ENCODE measurements around the gene CUEDC1.

DNA sequence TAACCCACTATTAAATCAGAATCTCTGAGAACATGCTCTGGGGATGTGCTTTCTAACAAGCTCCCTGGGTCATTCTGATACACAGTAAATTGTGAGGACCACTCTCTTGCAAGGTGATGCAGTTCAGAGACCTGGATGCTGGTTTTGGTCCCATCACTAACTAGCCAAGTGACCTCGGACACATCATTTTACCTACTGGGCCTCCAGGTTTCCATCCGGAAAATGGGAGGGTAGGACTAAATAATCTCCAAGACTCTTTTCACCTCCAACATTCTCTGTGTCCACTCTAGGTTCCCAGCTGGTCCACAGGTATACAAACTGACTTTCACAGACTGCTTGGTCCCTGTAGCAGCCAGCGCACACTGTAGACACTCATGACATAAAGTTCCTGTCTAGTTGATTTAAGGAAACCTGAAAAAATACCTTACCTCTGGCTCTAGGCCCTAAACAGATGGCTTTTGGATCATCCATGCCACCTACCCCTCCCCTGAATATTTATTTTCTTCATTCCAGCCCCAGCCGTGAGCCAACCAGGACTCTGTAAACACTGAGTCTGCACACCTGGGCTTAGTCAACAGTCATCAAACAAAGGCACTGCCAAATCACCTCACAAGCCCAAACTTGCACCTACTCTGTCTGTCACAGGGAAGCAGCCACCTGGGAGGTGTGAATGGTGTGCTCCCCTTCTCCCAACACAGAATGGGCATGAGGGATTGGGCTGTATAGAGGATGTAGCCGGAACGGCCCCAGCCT is 54.0 kb downstream of the CUEDC1 start:
- TF ChIP-seq EZH2 (IDR thresholded peaks at IDR 0.05; ENCODE audit: borderline replicate concordance, low read depth, low read length, poor library complexity, severe bottlenecking) (no peak), CTCF (conservative IDR thresholded peaks at IDR 0.05; ENCODE audit: low read depth, low read length) (no peak)
